Endothelial cell of umbilical vein (primary cell): ENCODE measurements around the gene PTPRK. TPM values are rescaled to one million over a fixed set of nuclear protein-coding genes. Genes with fewer than 3 reads are reported as not detected.

Experiments
- BruUV-seq: library from RNA; stranded (reverse); fragments of 400-500 nt; replicated peaks from 2 replicates; lab custom pipeline; 2021; lab: Mats Ljungman, UMichigan
- CTCF ChIA-PET: fragments of 300-600, 350-600 bp; sonication (Branson Sonifier 250); formaldehyde crosslinking; loops from one replicate; lab custom pipeline; 2021; ENCODE audit warnings: antibody characterized with exemption, inconsistent platforms; lab: Charles Lee
- POLR2A ChIA-PET: fragments of 300-600, 350-600 bp; sonication (Branson Sonifier 250); formaldehyde crosslinking; loops from one replicate; lab custom pipeline; 2021; ENCODE audit warnings: antibody characterized with exemption, inconsistent platforms; lab: Charles Lee
- DNase-seq: peaks from one replicate; pipeline ENCODE4 v3.0.0-alpha.2; 2011; ENCODE audit warnings: low read depth, low spot score
- FAIRE-seq: peaks from 2 replicates; lab custom pipeline; 2011; peaks lifted over from hg19 to GRCh38; lab: Jason Lieb, UNC
- H2AFZ ChIP-seq: 2 replicates; pipeline ENCODE4 v1.6.0; 2012; ENCODE audit warnings: low read depth, low read length, control low read depth, inconsistent platforms
- H3K27ac ChIP-seq: 2 replicates; pipeline ENCODE4 v1.5.1; 2011; ENCODE audit warnings: low read depth, mild to moderate bottlenecking, control low read depth, low read length, moderate library complexity; ENCODE audit not compliant: insufficient read depth
- H3K27me3 ChIP-seq, 2 experiments: 2 replicates each; pipeline versions ENCODE4 v1.6.0 to v1.6.1; 2011; ENCODE audit warnings: low read length in 2 of 2, mixed read lengths in 1 of 2; ENCODE audit not compliant: control insufficient read depth in 2 of 2, insufficient read depth in 2 of 2
- H3K36me3 ChIP-seq, 2 experiments: 2 replicates in 1 of 2; 3 replicates in 1 of 2; pipeline ENCODE4 v1.5.1; 2011; ENCODE audit warnings: low read length in 2 of 2, mild to moderate bottlenecking in 1 of 2, moderate library complexity in 1 of 2; ENCODE audit not compliant: control insufficient read depth in 2 of 2, insufficient read depth in 2 of 2; ENCODE audit errors: extremely low read depth in 1 of 2
- H3K4me1 ChIP-seq: 3 replicates; pipeline ENCODE4 v1.5.1; 2011; ENCODE audit warnings: mild to moderate bottlenecking, low read length; ENCODE audit not compliant: control insufficient read depth, insufficient read depth; ENCODE audit errors: extremely low read depth
- H3K4me2 ChIP-seq: 2 replicates; pipeline ENCODE4 v1.6.1; 2011; ENCODE audit warnings: low read length, control low read depth, mixed read lengths; ENCODE audit not compliant: insufficient read depth
- H3K4me3 ChIP-seq, 3 experiments: fragments of 200-600 bp in 1 of 3; sonication (generic), shearing (Covaris generic) in 1 of 3; replicated peaks in 1 of 3; 2 replicates each; pipeline ENCODE4 v1.5.1; 2011 to 2016; ENCODE audit warnings: control low read depth in 3 of 3, low read length in 3 of 3, mild to moderate bottlenecking in 2 of 3, inconsistent platforms in 1 of 3, low read depth in 1 of 3, moderate library complexity in 1 of 3; ENCODE audit not compliant: insufficient read depth in 1 of 3
- H3K79me2 ChIP-seq: 2 replicates; pipeline ENCODE4 v1.6.0; 2012; ENCODE audit warnings: low read length, inconsistent platforms; ENCODE audit not compliant: control insufficient read depth, insufficient read depth
- H3K9ac ChIP-seq: replicated peaks from 2 replicates; pipeline ENCODE3; 2011; ENCODE audit warnings: low read length, control low read depth; ENCODE audit not compliant: insufficient read depth; ENCODE audit errors: extremely low read depth
- H3K9me1 ChIP-seq: replicated peaks from 3 replicates; pipeline ENCODE4 v1.6.0; 2011; ENCODE audit warnings: mild to moderate bottlenecking, low read length; ENCODE audit not compliant: control insufficient read depth, insufficient read depth; ENCODE audit errors: extremely low read depth
- H3K9me3 ChIP-seq: replicated peaks from 2 replicates; pipeline ENCODE4 v1.5.1; 2012; ENCODE audit warnings: low read length, inconsistent platforms; ENCODE audit not compliant: control insufficient read depth, insufficient read depth
- H4K20me1 ChIP-seq: replicated peaks from 2 replicates; pipeline ENCODE3; 2011; ENCODE audit warnings: mild to moderate bottlenecking, low read length; ENCODE audit not compliant: control insufficient read depth, insufficient read depth; ENCODE audit errors: extremely low read depth
- CTCF ChIP-seq, 2 donors: IDR thresholded peaks; 1 replicate in 1 of 2; 2 replicates in 1 of 2; pipeline ENCODE4 v1.5.1; 2011; ENCODE audit warnings: low read length in 2 of 2, mild to moderate bottlenecking in 2 of 2, moderate library complexity in 2 of 2, control low read depth in 1 of 2, inconsistent platforms in 1 of 2, low read depth in 1 of 2; ENCODE audit not compliant: insufficient read depth in 1 of 2; ENCODE audit errors: extremely low read depth in 1 of 2
- EZH2 ChIP-seq: IDR thresholded peaks from 2 replicates; pipeline ENCODE4 v1.6.1; 2012; ENCODE audit warnings: borderline replicate concordance, low read depth, mild to moderate bottlenecking, moderate library complexity, low read length, inconsistent platforms; ENCODE audit not compliant: severe bottlenecking
- FOS ChIP-seq: IDR thresholded peaks from 2 replicates; pipeline ENCODE4 v1.6.1; 2011; ENCODE audit warnings: mild to moderate bottlenecking, low read length, moderate library complexity, borderline replicate concordance; ENCODE audit not compliant: insufficient read depth
- GATA2 ChIP-seq: IDR thresholded peaks from 2 replicates; pipeline ENCODE4 v1.7.0; 2011; ENCODE audit warnings: low read depth, mild to moderate bottlenecking, moderate library complexity, mixed read lengths, low read length; ENCODE audit not compliant: insufficient read length, insufficient read depth
- JUN ChIP-seq: IDR thresholded peaks from 2 replicates; pipeline ENCODE4 v1.6.1; 2011; ENCODE audit warnings: borderline replicate concordance, low read depth; ENCODE audit not compliant: insufficient read length, insufficient read depth
- MAX ChIP-seq: IDR thresholded peaks from 2 replicates; pipeline ENCODE4 v1.6.1; 2011; ENCODE audit not compliant: insufficient read depth, insufficient read length
- MYC ChIP-seq: IDR thresholded peaks from one replicate; pipeline ENCODE4 v1.6.1; 2011; ENCODE audit warnings: mild to moderate bottlenecking, low read depth, low read length
- POLR2A ChIP-seq: IDR thresholded peaks from 2 replicates; pipeline ENCODE4 v1.6.1; 2012; ENCODE audit warnings: low read depth, mild to moderate bottlenecking, control low read depth, low read length
- POLR2AphosphoS5 ChIP-seq: IDR thresholded peaks from 2 replicates; pipeline ENCODE4 v1.6.1; 2012; ENCODE audit warnings: low read depth, mild to moderate bottlenecking, control low read depth, low read length, moderate library complexity; ENCODE audit not compliant: insufficient read depth
- dilution Hi-C: fragments of 300-500 bp; cut with MboI; formaldehyde crosslinking; loops from one replicate; pipeline ENCODE4 v1.15.0; 2019; ENCODE audit warnings: low sequenced_read_pairs; ENCODE audit not compliant: extremely low pct_ligation_motif_present
- intact Hi-C: fragments of 100-400 bp; cut with micrococcal nuclease; formaldehyde crosslinking; loops from one replicate; pipeline ENCODE4 v1.10.0; 2022
- polyA plus RNA-seq, 4 experiments: library from polyadenylated mRNA; depleted of rRNA in 3 of 4; stranded (reverse) in 3 of 4; unstranded in 1 of 4; fragments of >200 nt; gene quantifications; 2 replicates each; pipeline versions ENCODE4 v1.2.1 to v1.2.3, GENCODE V29; 2011 to 2012; ENCODE audit warnings: missing spikeins in 1 of 4
- total RNA-seq: library from RNA; stranded (reverse); gene quantifications from 2 replicates; pipeline ENCODE4 v1.2.3, GENCODE V29; 2021

Gene PTPRK
- total and polyA plus RNA-seq, 2 donors (not counting 3 experiments of a cell fraction or from before 2014, with no cell fraction given): 15.2 to 74.0 TPM

- FAIRE-seq (no peak), DNase-seq (no peak)
- H3K4me3 ChIP-seq: no peak overlapping the region
- dilution Hi-C loops: no loop called here
- no peaks in the 10 kb centered on the region for H3K36me3 ChIP-seq
- H3K9me3 ChIP-seq: no peaks in the 10 kb centered on the region
- POLR2A ChIA-PET: no interaction called here
- no peak for TF ChIP-seq MYC
- TF ChIP-seq CTCF (IDR thresholded peaks at IDR 0.05; ENCODE audit: extremely low read depth in 1 of 2, insufficient read depth in 1 of 2, low read depth in 1 of 2, low read length in 2 of 2): no peak
- no peak for TF ChIP-seq JUN
- TF ChIP-seq POLR2AphosphoS5: no peak
- TF ChIP-seq MAX: no peak
- no peak for TF ChIP-seq EZH2
- no peak for TF ChIP-seq POLR2A
- TF ChIP-seq GATA2: no peak
- no peak for TF ChIP-seq FOS
- H3K79me2 ChIP-seq: peaks cover 2% of the 10 kb centered on the region
- H4K20me1 ChIP-seq: peaks cover 2% of the 10 kb centered on the region
- CTCF ChIA-PET: no interaction called here
- intact Hi-C loops: no loop called here
- no peaks in the 10 kb centered on the region for H3K4me1 ChIP-seq
- no TSS peak for BruUV-seq
- no peak overlapping the region for H2AFZ ChIP-seq
- no peak overlapping the region for H3K9ac ChIP-seq
- no peaks in the 10 kb centered on the region for H3K9me1 ChIP-seq
- H3K4me2 ChIP-seq: no peak overlapping the region
- H3K27me3 ChIP-seq: no peaks in the 10 kb centered on the region
- no peak overlapping the region for H3K27ac ChIP-seq
These were observed 268.7 kb downstream of the PTPRK start for GRCh38 chr6:128251445-128252340.
